HUES48 (cell line): Measurements from ENCODE around the gene ADGRD1.

Experiments used
- H3K27ac ChIP-seq: one replicate; pipeline ENCODE4 v1.7.0; 2013; ENCODE audit warnings: low read depth, low read length, inconsistent platforms
- H3K27me3 ChIP-seq: 2 replicates; pipeline ENCODE4 v1.6.1; 2013; ENCODE audit warnings: mild to moderate bottlenecking, low read length; ENCODE audit not compliant: control insufficient read depth, insufficient read depth
- H3K36me3 ChIP-seq: 2 replicates; pipeline ENCODE4 v1.6.1; 2013; ENCODE audit warnings: low read length; ENCODE audit not compliant: control insufficient read depth, insufficient read depth
- H3K4me1 ChIP-seq: 2 replicates; pipeline ENCODE4 v1.6.1; 2013; ENCODE audit warnings: mild to moderate bottlenecking, low read length; ENCODE audit not compliant: control insufficient read depth, insufficient read depth
- H3K4me3 ChIP-seq: 2 replicates; pipeline ENCODE4 v1.5.1; 2013; ENCODE audit warnings: mild to moderate bottlenecking, low read depth, low read length
- H3K9ac ChIP-seq: 2 replicates; pipeline ENCODE4 v1.6.1; 2013; ENCODE audit warnings: mild to moderate bottlenecking, low read depth, low read length, moderate library complexity
- H3K9me3 ChIP-seq: 2 replicates; pipeline ENCODE4 v1.6.1; 2013; ENCODE audit warnings: low read length; ENCODE audit not compliant: control insufficient read depth, insufficient read depth

The ADGRD1 gene

DNA sequence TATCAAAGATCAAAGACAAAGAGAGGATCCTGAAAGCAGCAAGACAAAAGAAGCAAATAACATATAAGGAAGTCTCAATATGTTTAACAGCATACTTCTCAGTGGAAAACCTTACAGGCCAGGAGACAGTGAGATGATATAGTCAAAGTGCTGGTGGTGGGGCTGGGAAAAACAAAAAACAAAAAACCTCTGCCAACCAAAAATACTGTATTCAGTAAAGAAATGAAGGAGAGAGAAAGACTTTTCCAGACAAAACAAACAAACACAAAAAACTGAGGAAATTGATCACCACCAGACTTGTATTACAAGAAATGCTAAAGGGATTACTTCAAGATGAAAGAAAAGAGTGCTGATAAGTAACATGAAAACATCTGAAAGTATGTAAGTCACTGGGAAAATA, 221.2 kb downstream of the ADGRD1 start:
- H3K9me3 ChIP-seq: no peaks in the 10 kb centered on the region; the same call in 1 of the 2 replicates
- H3K27ac ChIP-seq: no peak overlapping the region
- H3K27me3 ChIP-seq: no peaks in the 10 kb centered on the region
- H3K4me3 ChIP-seq: no peak overlapping the region
- no peaks in the 10 kb centered on the region for H3K36me3 ChIP-seq
- H3K9ac ChIP-seq: no peak overlapping the region
- no peaks in the 10 kb centered on the region for H3K4me1 ChIP-seq

GRCh38 chr12:131176266-131176665, 222.6 kb downstream of the ADGRD1 start:
- H3K27ac ChIP-seq: no peak overlapping the region
- H3K4me1 ChIP-seq: no peaks in the 10 kb centered on the region
- H3K36me3 ChIP-seq: no peaks in the 10 kb centered on the region
- H3K9me3 ChIP-seq: no peaks in the 10 kb centered on the region; the same call in 1 of the 2 replicates
- H3K9ac ChIP-seq: no peak overlapping the region
- no peak overlapping the region for H3K4me3 ChIP-seq
- no peaks in the 10 kb centered on the region for H3K27me3 ChIP-seq

DNA sequence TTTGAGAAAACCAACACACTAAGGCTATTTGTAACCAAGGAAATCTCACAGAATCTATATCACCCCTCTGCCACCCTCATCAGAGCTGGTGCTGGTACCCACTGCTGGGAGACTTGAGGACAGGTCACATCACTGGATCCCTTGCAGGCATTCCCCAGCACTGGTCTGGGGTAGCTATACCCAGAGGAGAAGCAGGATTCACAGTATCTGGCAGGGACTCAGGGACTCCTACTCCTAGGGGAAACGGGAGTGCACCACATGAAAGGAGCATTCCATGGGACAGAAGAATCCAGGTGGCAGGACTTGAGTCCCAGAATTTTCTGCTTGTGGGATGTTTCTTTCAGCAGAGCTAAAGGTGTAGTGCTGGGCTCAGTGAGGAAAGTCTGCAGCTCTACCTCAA, 223.2 kb downstream of the ADGRD1 start:
- no peaks in the 10 kb centered on the region for H3K36me3 ChIP-seq
- H3K27me3 ChIP-seq: no peaks in the 10 kb centered on the region
- no peaks in the 10 kb centered on the region for H3K4me1 ChIP-seq
- H3K9ac ChIP-seq: no peak overlapping the region
- no peak overlapping the region for H3K4me3 ChIP-seq
- no peak overlapping the region for H3K27ac ChIP-seq
- H3K9me3 ChIP-seq: no peaks in the 10 kb centered on the region; the same call in 1 of the 2 replicates

DNA sequence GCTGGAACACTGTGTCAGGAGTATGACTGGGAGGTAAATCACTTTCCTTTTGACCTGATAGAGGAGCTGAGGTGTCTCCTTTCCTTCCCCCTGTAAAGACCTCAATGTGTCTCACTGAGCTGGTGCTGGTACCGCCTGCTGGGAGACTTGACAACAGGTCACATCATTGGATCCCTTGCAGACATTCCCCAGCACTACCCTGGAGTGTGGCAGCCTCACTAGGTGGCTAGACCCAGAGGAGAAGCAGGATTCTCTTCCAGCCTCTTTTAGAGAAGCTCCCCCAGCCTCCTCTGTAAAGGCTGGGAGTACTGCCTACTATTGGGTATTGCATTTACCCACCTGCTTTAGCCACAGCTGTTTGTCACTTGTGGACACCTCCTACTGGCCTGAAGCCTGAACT, 223.9 kb downstream of the ADGRD1 start:
- Histone ChIP-seq H3K4me1 (no peaks in the 10 kb centered on the region), H3K27me3 (no peaks in the 10 kb centered on the region), H3K4me3 (no peak overlapping the region), H3K36me3 (no peaks in the 10 kb centered on the region), H3K9me3 (no peaks in the 10 kb centered on the region; the same call in 1 of the 2 replicates), H3K9ac (no peak overlapping the region), H3K27ac (no peak overlapping the region)

DNA sequence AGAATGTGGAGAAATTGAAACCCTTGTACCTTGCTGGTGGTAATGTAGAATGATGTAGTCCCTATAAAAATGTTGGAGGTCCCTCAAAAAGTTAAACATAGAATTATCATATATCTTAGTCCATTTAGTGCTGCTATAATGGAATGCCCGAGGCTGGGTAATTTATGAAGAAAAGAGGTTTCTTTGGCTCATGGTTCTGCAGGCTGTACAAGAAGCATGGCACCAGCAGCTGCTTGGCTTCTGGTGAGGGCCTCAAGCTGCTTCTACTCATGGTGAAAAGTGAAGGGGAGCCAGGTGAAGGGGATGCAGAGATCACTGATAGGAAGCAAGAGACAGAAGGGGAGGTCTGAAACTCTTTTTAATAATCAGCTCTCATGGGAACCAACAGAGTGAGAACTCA, 233.9 kb downstream of the ADGRD1 start:
- H3K27ac ChIP-seq: no peak overlapping the region
- H3K36me3 ChIP-seq: no peaks in the 10 kb centered on the region
- no peak overlapping the region for H3K4me3 ChIP-seq
- H3K9me3 ChIP-seq: peaks cover 10% of the 10 kb centered on the region; the same call in 1 of the 2 replicates
- no peaks in the 10 kb centered on the region for H3K4me1 ChIP-seq
- no peak overlapping the region for H3K9ac ChIP-seq
- H3K27me3 ChIP-seq: no peaks in the 10 kb centered on the region; the same call in 1 of the 2 replicates

DNA sequence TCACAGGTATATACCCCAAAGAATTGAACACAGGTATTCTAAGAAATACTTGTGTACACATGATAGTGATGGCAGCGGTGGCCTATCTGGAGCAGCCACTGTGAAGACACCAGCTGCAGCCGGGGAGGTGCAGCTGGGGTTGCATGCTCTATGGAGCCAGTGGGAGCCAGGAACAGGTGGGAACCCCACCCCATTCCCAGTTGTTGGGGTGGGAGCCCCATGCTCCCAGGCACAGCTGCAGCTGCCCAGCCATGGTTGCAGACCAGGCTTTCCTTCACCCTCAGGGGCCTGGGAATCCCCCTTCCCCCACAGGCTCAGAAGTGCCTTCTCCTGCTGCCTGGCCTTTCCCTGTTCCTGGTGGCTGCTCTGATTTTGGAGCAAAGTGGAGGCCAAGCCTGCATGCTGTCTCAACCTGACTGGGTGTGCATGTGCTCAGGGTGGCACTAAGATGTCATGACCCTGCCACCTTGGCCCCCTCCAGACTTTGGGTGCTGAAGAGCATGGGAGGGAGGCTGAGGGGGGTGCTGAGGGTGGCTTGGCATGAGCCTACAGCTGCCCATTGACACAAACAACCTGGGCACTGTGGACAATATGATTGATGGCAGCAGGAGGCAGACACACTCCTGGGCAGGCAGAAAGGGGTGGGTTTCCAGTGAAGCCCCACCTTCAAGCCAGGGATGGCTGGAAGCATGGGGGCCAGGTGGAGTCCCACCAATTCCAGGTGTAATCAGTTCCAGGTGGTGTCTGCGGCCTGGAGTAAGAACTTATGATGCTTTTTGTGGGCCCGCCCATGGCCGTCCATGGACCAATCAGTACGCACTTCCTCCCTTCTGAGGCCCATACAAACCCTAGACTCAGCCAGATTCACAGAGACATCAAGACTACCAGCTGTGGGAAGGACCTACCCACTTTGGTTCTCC, 234.7 kb downstream of the ADGRD1 start:
- Histone ChIP-seq H3K4me1 (no peaks in the 10 kb centered on the region), H3K9ac (no peak overlapping the region), H3K9me3 (peaks cover 5% of the 10 kb centered on the region; the same call in 1 of the 2 replicates), H3K36me3 (no peaks in the 10 kb centered on the region), H3K27ac (no peak overlapping the region), H3K4me3 (no peak overlapping the region), H3K27me3 (no peaks in the 10 kb centered on the region; the same call in 1 of the 2 replicates)

DNA sequence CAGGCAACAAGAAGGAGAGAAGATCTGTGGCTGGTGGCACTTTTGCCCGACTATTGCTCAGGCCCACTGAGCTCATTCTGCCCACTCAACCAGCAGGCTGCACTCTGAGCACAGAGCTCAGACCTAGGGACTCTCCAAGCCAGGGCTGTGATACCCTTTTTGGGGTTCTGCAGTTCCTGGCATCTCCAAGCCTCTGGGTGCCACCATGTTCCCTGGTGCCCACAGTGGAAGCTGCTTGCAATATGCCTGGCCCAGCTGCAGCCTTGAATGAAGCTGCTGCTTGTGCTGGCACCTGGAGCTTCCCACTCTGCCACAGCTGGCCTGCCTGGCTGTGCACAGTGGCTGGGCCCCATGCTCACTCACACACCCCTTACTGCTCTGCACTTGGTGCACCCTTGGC, 236.1 kb downstream of the ADGRD1 start:
- H3K9ac ChIP-seq: no peak overlapping the region
- no peaks in the 10 kb centered on the region; the same call in 1 of the 2 replicates for H3K27me3 ChIP-seq
- peaks cover 7% of the 10 kb centered on the region for H3K9me3 ChIP-seq
- no peak overlapping the region for H3K4me3 ChIP-seq
- H3K27ac ChIP-seq: no peak overlapping the region
- H3K4me1 ChIP-seq: no peaks in the 10 kb centered on the region
- H3K36me3 ChIP-seq: no peaks in the 10 kb centered on the region

GRCh38 chr12:131190965-131191364, 237.3 kb downstream of the ADGRD1 start:
- Histone ChIP-seq H3K4me3 (no peak overlapping the region), H3K27me3 (no peaks in the 10 kb centered on the region; the same call in 1 of the 2 replicates), H3K9me3 (peaks cover 7% of the 10 kb centered on the region), H3K4me1 (no peaks in the 10 kb centered on the region), H3K27ac (no peak overlapping the region), H3K36me3 (no peaks in the 10 kb centered on the region), H3K9ac (no peak overlapping the region)
